ENCODE measurements around the gene UTF1. TPM values are rescaled to one million over a fixed set of nuclear protein-coding genes. Genes with fewer than 3 reads are reported as not detected.

Gene UTF1
- total RNA-seq, 1 donor = under 0.01 TPM

DNA sequence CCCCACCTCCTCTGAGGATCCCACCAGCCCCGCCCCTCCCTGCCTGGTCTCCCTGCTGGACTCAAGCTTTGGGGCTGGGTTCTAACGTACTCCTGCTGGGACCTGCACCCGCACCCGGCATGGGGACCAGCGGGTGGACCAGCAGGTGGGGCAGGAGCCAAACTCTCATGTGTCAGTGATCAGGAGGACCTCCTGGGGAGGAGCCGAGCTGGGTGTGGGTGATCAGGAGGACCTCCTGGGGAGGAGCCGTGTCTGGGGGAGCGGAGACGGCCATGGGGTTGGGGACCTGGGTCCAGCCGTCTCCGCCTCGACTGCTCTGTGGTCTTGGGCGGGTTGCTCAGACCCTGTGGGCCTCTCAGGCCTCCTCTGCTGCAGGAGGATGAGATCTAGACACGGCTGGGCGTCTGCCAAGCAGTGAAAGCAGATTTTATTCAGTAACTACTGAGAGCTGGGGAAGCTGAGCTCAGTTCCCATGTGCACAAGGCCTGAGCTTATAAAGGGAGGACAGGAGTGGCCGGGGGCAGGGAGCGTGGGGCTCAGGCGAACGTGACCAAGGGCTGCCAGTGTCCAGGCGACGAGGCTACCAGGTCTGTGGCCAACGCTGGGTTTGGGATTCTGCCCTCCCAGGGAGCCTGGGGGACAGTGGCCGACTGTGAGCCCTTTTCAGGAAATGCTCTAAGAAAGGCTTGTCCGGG, 33.6 kb upstream of the UTF1 start:
- DNase-seq (ENCODE audit: low read depth in 2 of 3, low spot score in 2 of 3) = no peak

- no peak for DNase-seq (ENCODE audit: low read depth in 2 of 3, low spot score in 2 of 3)
These were observed 32.9 kb upstream of the UTF1 start for GRCh38 chr10:133196936-133197758.

- DNase-seq (ENCODE audit: low read depth in 2 of 3, low spot score in 2 of 3) = no peak
These were observed 32.2 kb upstream of the UTF1 start for GRCh38 chr10:133197786-133198185.

GRCh38 chr10:133198206-133198605, 31.8 kb upstream of the UTF1 start:
- DNase-seq (ENCODE audit: low read depth in 2 of 3, low spot score in 2 of 3) = no peak

GRCh38 chr10:133198621-133199487, 31.2 kb upstream of the UTF1 start:
- no peak for DNase-seq (ENCODE audit: low read depth in 2 of 3, low spot score in 2 of 3)

- no peak for DNase-seq (ENCODE audit: low read depth in 2 of 3, low spot score in 2 of 3)
These were observed 30.5 kb upstream of the UTF1 start for GRCh38 chr10:133199488-133199885.

- DNase-seq (ENCODE audit: low read depth in 2 of 3, low spot score in 2 of 3) = no peak
These were observed 29.9 kb upstream of the UTF1 start for GRCh38 chr10:133199992-133200611.

DNA sequence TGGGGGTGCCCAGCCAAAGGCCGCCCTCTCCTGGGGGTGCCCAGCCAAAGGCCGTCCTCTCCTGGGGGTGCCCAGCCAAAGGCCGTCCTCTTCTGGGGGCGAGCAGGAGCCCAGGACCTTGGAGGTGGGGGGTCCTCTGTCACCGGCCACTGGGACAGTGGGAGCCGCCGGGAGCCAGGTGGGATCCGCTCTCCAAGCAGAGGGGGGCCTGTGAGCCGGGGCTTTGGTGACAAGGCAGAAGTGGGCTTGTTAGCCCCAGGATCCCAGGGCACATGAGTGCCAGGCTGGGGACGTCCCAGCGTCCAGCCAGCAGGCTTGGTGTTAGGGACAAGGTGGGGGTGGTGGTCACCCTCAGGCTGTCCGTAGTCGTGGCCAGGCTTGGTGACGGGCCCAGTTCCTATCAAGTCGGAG, 29.4 kb upstream of the UTF1 start:
- DNase-seq (ENCODE audit: low read depth in 2 of 3, low spot score in 2 of 3) = no peak

GRCh38 chr10:133201151-133201947, 28.7 kb upstream of the UTF1 start:
- no peak for DNase-seq (ENCODE audit: low read depth in 2 of 3, low spot score in 2 of 3)

DNA sequence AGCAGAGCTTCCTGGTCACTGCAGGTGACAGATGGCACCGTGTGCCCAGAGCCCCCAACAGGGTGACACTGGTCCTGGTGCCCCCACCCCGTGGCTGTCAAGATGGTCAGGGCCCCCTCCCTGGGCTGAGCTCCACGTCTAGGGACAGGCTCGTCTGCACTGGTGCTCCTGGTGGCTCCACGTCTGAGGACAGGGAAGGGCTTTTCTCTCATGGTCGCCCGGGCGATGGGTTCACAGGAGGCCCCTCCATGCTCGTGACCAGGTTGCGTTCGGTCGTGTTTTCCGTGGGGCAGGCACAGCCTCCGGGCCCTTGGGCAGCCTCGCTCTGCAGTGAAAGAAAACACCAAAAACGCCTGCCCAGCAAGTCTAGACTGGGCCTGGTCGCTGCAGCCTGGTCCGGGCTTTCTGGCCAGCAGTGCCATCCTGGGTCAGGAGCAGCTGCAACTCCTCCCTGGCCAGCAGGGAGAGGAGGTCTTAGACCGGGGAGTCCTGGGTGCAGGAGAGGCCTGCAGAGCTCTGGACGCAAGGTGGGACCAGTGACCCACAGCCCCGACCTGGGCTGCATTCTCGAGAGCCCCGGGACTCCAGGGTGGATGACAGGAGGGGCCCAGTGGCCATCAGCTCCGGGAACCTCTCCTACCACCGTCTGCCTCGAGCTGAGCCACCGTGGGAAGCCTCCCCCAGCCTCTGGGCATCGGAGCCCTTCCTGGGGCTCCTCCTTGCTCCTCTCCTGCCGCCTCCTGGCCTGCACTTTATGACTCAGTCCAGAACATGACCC, 27.9 kb upstream of the UTF1 start:
- no peak for DNase-seq (ENCODE audit: low read depth in 2 of 3, low spot score in 2 of 3)

- no peak for DNase-seq (ENCODE audit: low read depth in 2 of 3, low spot score in 2 of 3)
These were observed 27.0 kb upstream of the UTF1 start for GRCh38 chr10:133202778-133203651.

- no peak for DNase-seq (ENCODE audit: low read depth in 2 of 3, low spot score in 2 of 3)
These were observed 26.3 kb upstream of the UTF1 start for GRCh38 chr10:133203652-133204195.

GRCh38 chr10:133204226-133205015, 25.6 kb upstream of the UTF1 start:
- no peak for DNase-seq (ENCODE audit: low read depth in 2 of 3, low spot score in 2 of 3)

DNA sequence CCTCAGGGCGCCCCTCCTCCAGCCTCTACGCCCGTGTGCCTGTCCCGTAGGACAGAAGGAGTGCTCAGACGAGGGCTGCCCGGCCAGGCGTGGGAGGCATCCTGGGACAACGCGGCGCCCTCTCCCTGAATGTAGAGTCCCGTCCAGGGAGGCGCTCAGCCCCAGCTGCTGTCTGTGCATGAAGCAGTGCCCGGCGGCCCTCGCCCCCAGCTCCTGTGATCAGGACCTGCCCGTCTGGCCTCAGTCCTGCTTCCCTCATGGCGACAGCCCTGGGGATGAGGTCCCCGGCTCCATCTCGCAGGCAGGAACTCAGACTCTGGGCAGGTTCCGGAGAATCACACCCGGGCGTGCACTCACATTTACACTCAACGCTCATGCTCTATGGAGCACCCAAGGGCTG, 24.9 kb upstream of the UTF1 start:
- DNase-seq (ENCODE audit: low read depth in 2 of 3, low spot score in 2 of 3) = no peak

DNA sequence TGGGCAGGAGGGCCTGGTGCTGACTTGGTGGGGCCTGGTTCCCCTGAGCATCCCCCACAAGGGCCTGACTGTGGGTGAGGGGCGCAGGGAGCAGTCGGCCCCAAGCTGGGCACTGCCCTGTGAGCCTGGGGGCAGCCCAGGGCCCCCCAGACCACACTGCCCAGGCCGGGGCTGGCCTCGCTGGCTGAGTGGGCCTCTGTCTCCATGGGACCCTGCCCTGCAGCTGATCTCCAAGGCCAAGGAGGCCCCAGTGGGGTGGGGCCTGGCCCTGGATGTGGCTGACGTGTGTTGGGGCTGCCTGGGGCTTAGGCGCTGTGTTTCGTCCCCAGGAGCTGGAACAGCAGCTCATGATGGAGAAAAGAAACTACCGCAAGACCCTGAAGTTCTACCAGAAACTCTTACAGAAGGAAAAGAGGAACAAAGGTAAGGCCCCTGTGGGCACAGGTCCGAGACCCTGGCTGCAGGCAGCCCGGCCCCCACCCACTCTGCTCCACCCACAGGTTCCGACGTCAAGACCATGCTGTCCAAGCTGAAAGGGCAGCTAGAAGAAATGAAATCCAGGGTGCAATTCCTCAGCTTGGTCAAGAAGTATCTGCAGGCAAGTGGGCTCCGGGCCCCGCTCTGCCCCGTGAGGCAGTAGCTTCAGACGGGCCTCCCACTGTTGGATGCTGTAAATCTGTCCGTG, 23.5 kb upstream of the UTF1 start:
- DNase-seq (ENCODE audit: low read depth in 2 of 3, low spot score in 2 of 3) = no peak

DNA sequence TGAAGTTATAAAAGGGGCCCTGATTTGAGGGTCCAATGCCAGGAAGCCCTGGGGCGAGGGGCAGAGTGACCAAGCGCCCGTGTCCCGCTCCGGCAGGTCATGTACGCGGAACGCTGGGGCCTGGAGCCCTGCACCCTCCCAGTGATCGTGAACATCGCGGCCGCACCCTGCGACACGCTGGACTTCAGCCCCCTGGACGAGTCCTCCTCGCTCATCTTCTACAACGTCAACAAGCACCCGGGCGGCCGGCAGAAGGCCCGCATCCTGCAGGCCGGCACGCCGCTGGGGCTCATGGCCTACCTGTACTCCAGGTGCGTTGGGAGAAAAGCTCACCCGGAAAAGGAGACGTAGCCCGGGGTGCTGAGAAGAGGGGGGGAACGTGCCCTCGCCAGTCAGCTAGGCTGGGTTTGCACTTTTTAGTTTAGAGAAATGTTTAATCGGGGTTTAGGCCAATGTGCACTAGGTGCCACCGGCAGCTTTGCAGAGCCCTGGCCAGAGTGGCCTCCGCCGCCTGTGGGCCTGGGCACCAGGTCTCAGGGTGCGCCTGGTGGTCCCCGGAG, 22.9 kb upstream of the UTF1 start:
- DNase-seq (ENCODE audit: low read depth in 2 of 3, low spot score in 2 of 3) = no peak

Data from hematopoietic multipotent progenitor cell (in vitro differentiated cells).